ENCODE data around the gene PROCR.

The PROCR gene
- total RNA-seq: 0.77 to 1.8 (median 1.7) reads per million in 3 donors

GRCh38 chr20:35171753-35172433 lies at the start of gene PROCR:
TSS of gene PROCR (plus strand) at chr20:35172072. CDS start at chr20:35172155, 83 bp downstream.
- Histone ChIP-seq H3K27me3 (replicated peaks; ENCODE audit: control insufficient read depth, insufficient read depth, low read length, poor library complexity, severe bottlenecking) (no peaks in the 10 kb centered on the region), H3K27ac (ENCODE audit: insufficient read depth, low read length, poor library complexity, severe bottlenecking) (no peak within 1 kb of the TSS), H3K4me1 (ENCODE audit: control insufficient read depth, insufficient read depth, low read length, poor library complexity, severe bottlenecking) (no peaks in the 10 kb centered on the region), H3K9me3 (ENCODE audit: control insufficient read depth, low read length) (no peaks in the 10 kb centered on the region), H3K36me3 (ENCODE audit: control insufficient read depth, insufficient read depth, low read length) (no peaks in the 10 kb centered on the region), H3K4me3 (ENCODE audit: insufficient read depth, low read depth, low read length, poor library complexity, severe bottlenecking) (no peak within 1 kb of the TSS)
- no peak for DNase-seq

- no peak overlapping the region for H3K4me3 ChIP-seq (ENCODE audit: insufficient read depth, low read depth, low read length, poor library complexity, severe bottlenecking)
- no peaks in the 10 kb centered on the region for H3K9me3 ChIP-seq (ENCODE audit: control insufficient read depth, low read length)
- H3K36me3 ChIP-seq (ENCODE audit: control insufficient read depth, insufficient read depth, low read length): peaks cover 74% of the 10 kb centered on the region
- no peaks in the 10 kb centered on the region for H3K27me3 ChIP-seq (replicated peaks; ENCODE audit: control insufficient read depth, insufficient read depth, low read length, poor library complexity, severe bottlenecking)
- H3K4me1 ChIP-seq (ENCODE audit: control insufficient read depth, insufficient read depth, low read length, poor library complexity, severe bottlenecking): no peaks in the 10 kb centered on the region
- no peak overlapping the region for H3K27ac ChIP-seq (ENCODE audit: insufficient read depth, low read length, poor library complexity, severe bottlenecking)
- DNase-seq: no peak
These were observed 49.0 kb upstream of the PROCR start for GRCh38 chr20:35122756-35123405.

- H3K4me3 ChIP-seq (ENCODE audit: insufficient read depth, low read depth, low read length, poor library complexity, severe bottlenecking): no peak overlapping the region
These were observed 46.1 kb upstream of the PROCR start for GRCh38 chr20:35125753-35126152.

GRCh38 chr20:35129647-35130069 lies 42.2 kb upstream of the PROCR start:
- DNase-seq: no peak
- H3K9me3 ChIP-seq (ENCODE audit: control insufficient read depth, low read length): no peaks in the 10 kb centered on the region
- H3K4me1 ChIP-seq (ENCODE audit: control insufficient read depth, insufficient read depth, low read length, poor library complexity, severe bottlenecking): no peaks in the 10 kb centered on the region
- H3K27me3 ChIP-seq (replicated peaks; ENCODE audit: control insufficient read depth, insufficient read depth, low read length, poor library complexity, severe bottlenecking): no peaks in the 10 kb centered on the region
- no peak overlapping the region for H3K4me3 ChIP-seq (ENCODE audit: insufficient read depth, low read depth, low read length, poor library complexity, severe bottlenecking)
- no peak overlapping the region for H3K27ac ChIP-seq (ENCODE audit: insufficient read depth, low read length, poor library complexity, severe bottlenecking)
- peaks cover 62% of the 10 kb centered on the region for H3K36me3 ChIP-seq (ENCODE audit: control insufficient read depth, insufficient read depth, low read length)

More at GRCh38 chr20:35125753-35126152, 46.1 kb upstream of the PROCR start:
- peaks cover 66% of the 10 kb centered on the region for H3K36me3 ChIP-seq (ENCODE audit: control insufficient read depth, insufficient read depth, low read length)
- no peaks in the 10 kb centered on the region for H3K27me3 ChIP-seq (replicated peaks; ENCODE audit: control insufficient read depth, insufficient read depth, low read length, poor library complexity, severe bottlenecking)
- no peaks in the 10 kb centered on the region for H3K4me1 ChIP-seq (ENCODE audit: control insufficient read depth, insufficient read depth, low read length, poor library complexity, severe bottlenecking)
- H3K27ac ChIP-seq (ENCODE audit: insufficient read depth, low read length, poor library complexity, severe bottlenecking): no peak overlapping the region
- no peak for DNase-seq
- no peaks in the 10 kb centered on the region for H3K9me3 ChIP-seq (ENCODE audit: control insufficient read depth, low read length)

- H3K4me1 ChIP-seq (ENCODE audit: control insufficient read depth, insufficient read depth, low read length, poor library complexity, severe bottlenecking): no peaks in the 10 kb centered on the region
- no peak for DNase-seq
- H3K27ac ChIP-seq (ENCODE audit: insufficient read depth, low read length, poor library complexity, severe bottlenecking): no peak overlapping the region
- no peaks in the 10 kb centered on the region for H3K27me3 ChIP-seq (replicated peaks; ENCODE audit: control insufficient read depth, insufficient read depth, low read length, poor library complexity, severe bottlenecking)
- no peaks in the 10 kb centered on the region for H3K9me3 ChIP-seq (ENCODE audit: control insufficient read depth, low read length)
- H3K36me3 ChIP-seq (ENCODE audit: control insufficient read depth, insufficient read depth, low read length): peaks cover 69% of the 10 kb centered on the region
- no peak overlapping the region for H3K4me3 ChIP-seq (ENCODE audit: insufficient read depth, low read depth, low read length, poor library complexity, severe bottlenecking)
These were observed 39.9 kb upstream of the PROCR start for GRCh38 chr20:35131934-35132333.

- Histone ChIP-seq H3K27me3 (replicated peaks; ENCODE audit: control insufficient read depth, insufficient read depth, low read length, poor library complexity, severe bottlenecking) (no peaks in the 10 kb centered on the region), H3K4me1 (ENCODE audit: control insufficient read depth, insufficient read depth, low read length, poor library complexity, severe bottlenecking) (no peaks in the 10 kb centered on the region), H3K27ac (ENCODE audit: insufficient read depth, low read length, poor library complexity, severe bottlenecking) (no peak overlapping the region), H3K4me3 (ENCODE audit: insufficient read depth, low read depth, low read length, poor library complexity, severe bottlenecking) (no peak overlapping the region), H3K36me3 (ENCODE audit: control insufficient read depth, insufficient read depth, low read length) (peaks cover 73% of the 10 kb centered on the region), H3K9me3 (ENCODE audit: control insufficient read depth, low read length) (no peaks in the 10 kb centered on the region)
- no peak for DNase-seq
These were observed 38.8 kb upstream of the PROCR start for GRCh38 chr20:35133031-35133430.

- no peaks in the 10 kb centered on the region for H3K9me3 ChIP-seq (ENCODE audit: control insufficient read depth, low read length)
- no peak overlapping the region for H3K4me3 ChIP-seq (ENCODE audit: insufficient read depth, low read depth, low read length, poor library complexity, severe bottlenecking)
- H3K27ac ChIP-seq (ENCODE audit: insufficient read depth, low read length, poor library complexity, severe bottlenecking): no peak overlapping the region
- H3K4me1 ChIP-seq (ENCODE audit: control insufficient read depth, insufficient read depth, low read length, poor library complexity, severe bottlenecking): no peaks in the 10 kb centered on the region
- H3K36me3 ChIP-seq (ENCODE audit: control insufficient read depth, insufficient read depth, low read length): peaks cover 78% of the 10 kb centered on the region
- DNase-seq: no peak
- H3K27me3 ChIP-seq (replicated peaks; ENCODE audit: control insufficient read depth, insufficient read depth, low read length, poor library complexity, severe bottlenecking): no peaks in the 10 kb centered on the region
These were observed 38.1 kb upstream of the PROCR start for GRCh38 chr20:35133735-35134134.

GRCh38 chr20:35134472-35134871 lies 37.4 kb upstream of the PROCR start:
- Histone ChIP-seq H3K36me3 (ENCODE audit: control insufficient read depth, insufficient read depth, low read length) (peaks cover 78% of the 10 kb centered on the region), H3K4me3 (ENCODE audit: insufficient read depth, low read depth, low read length, poor library complexity, severe bottlenecking) (no peak overlapping the region), H3K27me3 (replicated peaks; ENCODE audit: control insufficient read depth, insufficient read depth, low read length, poor library complexity, severe bottlenecking) (no peaks in the 10 kb centered on the region), H3K9me3 (ENCODE audit: control insufficient read depth, low read length) (no peaks in the 10 kb centered on the region), H3K27ac (ENCODE audit: insufficient read depth, low read length, poor library complexity, severe bottlenecking) (no peak overlapping the region), H3K4me1 (ENCODE audit: control insufficient read depth, insufficient read depth, low read length, poor library complexity, severe bottlenecking) (no peaks in the 10 kb centered on the region)
- DNase-seq: no peak

- Histone ChIP-seq H3K4me1 (ENCODE audit: control insufficient read depth, insufficient read depth, low read length, poor library complexity, severe bottlenecking) (no peaks in the 10 kb centered on the region), H3K9me3 (ENCODE audit: control insufficient read depth, low read length) (no peaks in the 10 kb centered on the region), H3K36me3 (ENCODE audit: control insufficient read depth, insufficient read depth, low read length) (peaks cover 74% of the 10 kb centered on the region), H3K4me3 (ENCODE audit: insufficient read depth, low read depth, low read length, poor library complexity, severe bottlenecking) (no peak overlapping the region), H3K27me3 (replicated peaks; ENCODE audit: control insufficient read depth, insufficient read depth, low read length, poor library complexity, severe bottlenecking) (no peaks in the 10 kb centered on the region), H3K27ac (ENCODE audit: insufficient read depth, low read length, poor library complexity, severe bottlenecking) (no peak overlapping the region)
- DNase-seq: no peak
These were observed 37.0 kb upstream of the PROCR start for GRCh38 chr20:35134880-35135279.

GRCh38 chr20:35135867-35136586 lies 35.8 kb upstream of the PROCR start:
- no peak overlapping the region for H3K4me3 ChIP-seq (ENCODE audit: insufficient read depth, low read depth, low read length, poor library complexity, severe bottlenecking)
- H3K9me3 ChIP-seq (ENCODE audit: control insufficient read depth, low read length): no peaks in the 10 kb centered on the region
- H3K4me1 ChIP-seq (ENCODE audit: control insufficient read depth, insufficient read depth, low read length, poor library complexity, severe bottlenecking): no peaks in the 10 kb centered on the region
- peaks cover 62% of the 10 kb centered on the region for H3K36me3 ChIP-seq (ENCODE audit: control insufficient read depth, insufficient read depth, low read length)
- DNase-seq: no peak
- no peaks in the 10 kb centered on the region for H3K27me3 ChIP-seq (replicated peaks; ENCODE audit: control insufficient read depth, insufficient read depth, low read length, poor library complexity, severe bottlenecking)
- H3K27ac ChIP-seq (ENCODE audit: insufficient read depth, low read length, poor library complexity, severe bottlenecking): no peak overlapping the region
